ENCODE results near the gene IRAK1. TPM values are rescaled to one million over a fixed set of nuclear protein-coding genes. Genes with fewer than 3 reads are reported as not detected.

IRAK1 gene
- total RNA-seq, 2 donors from 2014 or later, result 66.7 to 148 TPM

DNA sequence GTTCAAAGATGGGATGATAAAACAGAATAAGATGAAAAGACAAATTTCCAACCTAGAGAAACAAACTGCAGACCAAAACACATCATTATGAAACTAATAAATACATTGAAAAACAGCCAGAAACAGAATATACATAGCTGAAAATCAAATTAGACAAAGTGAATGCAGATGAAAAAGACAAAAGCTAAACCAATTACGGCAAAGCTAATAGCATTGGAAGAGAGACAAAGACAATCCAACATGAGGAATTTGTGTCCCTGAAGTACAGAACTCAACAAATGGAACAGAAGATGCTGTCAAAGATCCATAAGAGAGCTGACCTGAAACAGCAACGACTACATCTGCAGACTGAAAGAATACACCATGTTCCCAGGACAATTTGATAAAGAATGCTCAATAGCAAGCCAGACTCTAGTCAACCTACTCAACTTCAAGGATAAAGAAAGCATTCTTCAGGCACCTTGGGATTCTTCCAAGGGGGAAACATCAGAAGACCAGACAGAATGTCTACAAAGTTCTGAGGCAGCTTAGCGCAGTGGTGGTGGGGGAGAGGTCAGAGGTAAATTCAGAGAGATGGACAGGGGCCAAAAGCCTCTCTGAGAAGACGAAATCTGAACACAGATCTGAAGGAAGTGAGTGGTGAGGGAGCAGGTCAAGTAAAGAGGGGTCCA, 27.4 kb upstream of the IRAK1 start:
- no peaks in the 10 kb centered on the region for H3K36me3 ChIP-seq
- intact Hi-C loops (cut with DNase I), result no loop called here
- no peak overlapping the region for H3K27ac ChIP-seq
- DNase-seq, result no peak
- no peaks in the 10 kb centered on the region for H3K27me3 ChIP-seq
- no peak overlapping the region for H3K9ac ChIP-seq (ENCODE audit: low read depth in 2 of 2, low read length in 2 of 2)
- H3K4me3 ChIP-seq, result no peak overlapping the region
- H3K9me3 ChIP-seq, result no peaks in the 10 kb centered on the region
- H3K4me1 ChIP-seq, result no peaks in the 10 kb centered on the region
- no peak for TF ChIP-seq CTCF (IDR thresholded peaks at IDR 0.05)

- Histone ChIP-seq H3K36me3 (no peaks in the 10 kb centered on the region), H3K27ac (no peak overlapping the region), H3K4me3 (no peak overlapping the region), H3K4me1 (no peaks in the 10 kb centered on the region), H3K9me3 (no peaks in the 10 kb centered on the region), H3K9ac (ENCODE audit: low read depth in 2 of 2, low read length in 2 of 2) (no peak overlapping the region), H3K27me3 (no peaks in the 10 kb centered on the region)
- no peak for DNase-seq
- intact Hi-C loops (cut with DNase I), result no loop called here
- TF ChIP-seq CTCF (IDR thresholded peaks at IDR 0.05), result no peak
These were observed 26.5 kb upstream of the IRAK1 start for GRCh38 chrX:154046031-154046781.

GRCh38 chrX:154044091-154044490, 24.4 kb upstream of the IRAK1 start:
- H3K4me1 ChIP-seq, result no peaks in the 10 kb centered on the region

GRCh38 chrX:154043003-154043763, 23.5 kb upstream of the IRAK1 start:
- Histone ChIP-seq H3K27ac (no peak overlapping the region), H3K9me3 (no peaks in the 10 kb centered on the region), H3K4me3 (no peak overlapping the region), H3K9ac (ENCODE audit: low read depth in 2 of 2, low read length in 2 of 2) (no peak overlapping the region), H3K36me3 (no peaks in the 10 kb centered on the region), H3K27me3 (no peaks in the 10 kb centered on the region), H3K4me1 (no peaks in the 10 kb centered on the region)
- TF ChIP-seq CTCF (IDR thresholded peaks at IDR 0.05), result no peak
- intact Hi-C loops (cut with DNase I), result no loop called here
- no peak for DNase-seq

More at GRCh38 chrX:154044091-154044490, 24.4 kb upstream of the IRAK1 start:
- Histone ChIP-seq H3K4me3 (no peak overlapping the region), H3K27me3 (no peaks in the 10 kb centered on the region), H3K36me3 (no peaks in the 10 kb centered on the region), H3K9me3 (no peaks in the 10 kb centered on the region), H3K9ac (ENCODE audit: low read depth in 2 of 2, low read length in 2 of 2) (no peak overlapping the region), H3K27ac (no peak overlapping the region)
- TF ChIP-seq CTCF (IDR thresholded peaks at IDR 0.05), result no peak
- intact Hi-C loops (cut with DNase I), result no loop called here
- DNase-seq, result no peak

DNA sequence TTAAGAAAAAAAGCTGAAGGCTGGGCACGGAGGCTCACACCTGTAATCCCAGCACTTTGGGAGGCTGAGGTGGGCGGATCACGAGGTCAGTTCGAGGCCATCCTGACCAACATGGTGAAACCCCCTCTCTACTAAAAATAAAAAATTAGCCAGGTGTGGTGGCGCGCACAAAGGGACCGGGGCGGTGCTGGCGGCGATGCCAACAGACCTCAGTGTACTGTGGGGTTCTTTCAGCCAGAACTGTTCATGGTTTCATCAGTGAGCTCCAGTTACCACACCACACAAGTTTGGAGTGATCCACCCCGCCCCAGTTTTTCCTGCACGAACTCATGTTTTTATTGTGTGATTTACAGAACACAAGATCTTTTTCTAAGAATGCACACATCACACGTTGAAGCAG, 21.2 kb upstream of the IRAK1 start:
- intact Hi-C loops (cut with DNase I), result no loop called here
- TF ChIP-seq CTCF (IDR thresholded peaks at IDR 0.05), result no peak
- Histone ChIP-seq H3K4me1 (no peaks in the 10 kb centered on the region), H3K27me3 (no peaks in the 10 kb centered on the region), H3K9ac (ENCODE audit: low read depth in 2 of 2, low read length in 2 of 2) (no peak overlapping the region), H3K4me3 (no peak overlapping the region), H3K36me3 (no peaks in the 10 kb centered on the region), H3K27ac (no peak overlapping the region), H3K9me3 (no peaks in the 10 kb centered on the region)
- DNase-seq, result no peak

All from colonic mucosa (tissue), 4 donors.